Mesangial cell (primary cell): Measurements from ENCODE around the gene OR10Z1. TPM values are rescaled to one million over a fixed set of nuclear protein-coding genes. Genes with fewer than 3 reads are reported as not detected.

ENCODE experiments used
- total RNA-seq: library from RNA; depleted of rRNA; stranded (reverse); fragments of >200 nt; gene quantifications from 2 replicates; pipeline ENCODE4 v1.2.3, GENCODE V29; 2015

OR10Z1 gene, protein sequence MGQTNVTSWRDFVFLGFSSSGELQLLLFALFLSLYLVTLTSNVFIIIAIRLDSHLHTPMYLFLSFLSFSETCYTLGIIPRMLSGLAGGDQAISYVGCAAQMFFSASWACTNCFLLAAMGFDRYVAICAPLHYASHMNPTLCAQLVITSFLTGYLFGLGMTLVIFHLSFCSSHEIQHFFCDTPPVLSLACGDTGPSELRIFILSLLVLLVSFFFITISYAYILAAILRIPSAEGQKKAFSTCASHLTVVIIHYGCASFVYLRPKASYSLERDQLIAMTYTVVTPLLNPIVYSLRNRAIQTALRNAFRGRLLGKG
- not detected in 2 replicates for total RNA-seq

DNA sequence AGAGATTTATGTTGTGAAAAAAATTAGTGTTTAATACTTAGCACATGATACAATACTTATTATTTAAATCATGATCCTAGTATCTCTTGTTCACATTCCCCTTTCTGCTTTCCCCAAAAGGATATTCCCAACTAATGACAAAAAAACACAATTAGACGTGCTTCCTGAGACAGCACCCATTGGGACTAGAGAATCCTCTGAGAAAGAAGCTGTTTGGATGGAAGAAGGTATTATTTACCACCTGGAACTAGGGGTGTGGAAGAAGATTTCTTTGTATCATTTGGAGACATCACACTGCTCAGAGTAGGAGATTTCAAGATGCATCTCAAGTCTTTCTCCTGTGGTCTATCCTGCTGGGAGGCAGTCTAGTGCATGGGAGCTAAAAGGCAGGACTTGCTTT lies at the start of gene OR10Z1:
OR10Z1 (plus strand) TSS at position 301 of the 400 bp plus-strand sequence. CDS start 1,171 bp downstream, outside the sequence.

DNA sequence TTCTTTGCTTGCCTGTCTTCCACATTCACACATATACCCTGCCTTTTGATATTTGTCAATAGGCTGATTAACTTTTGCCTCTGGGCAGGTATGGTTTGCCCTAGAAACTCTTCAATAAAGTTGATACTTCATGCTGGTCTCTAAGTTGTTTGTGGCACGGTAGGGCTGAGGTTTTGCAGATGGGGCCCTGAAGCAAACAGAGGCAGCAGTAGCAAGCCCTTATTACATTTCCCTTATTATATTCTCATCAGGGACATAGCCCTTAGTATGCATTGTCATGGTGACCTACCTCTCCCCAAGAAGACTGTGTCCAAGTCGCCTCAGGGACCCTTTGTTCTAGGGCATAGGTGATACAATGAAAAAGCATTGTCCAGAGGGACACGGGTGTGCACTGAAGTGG lies 34.6 kb upstream of the OR10Z1 start, which contains the start of gene OR6P1:
OR6P1 (minus strand) TSS at position 101 of the 400 bp plus-strand sequence. CDS start 6,976 bp downstream, outside the sequence.

GRCh38 chr1:158579733-158580132 lies 25.3 kb upstream of the OR10Z1 start, which contains the start of gene OR10X1:
Gene OR10X1, minus strand, starts transcription at chr1:158579899. Its CDS starts 0 bp downstream, at chr1:158579899.

Other genes with a start within 250 kb of the OR10Z1 start
- gene OR10T2, start 205.8 kb upstream of the OR10Z1 start, total RNA-seq, result not detected in 2 replicates
- not detected in 2 replicates for gene OR10K2, start 179.0 kb upstream of the OR10Z1 start, total RNA-seq
- not detected in 2 replicates for gene OR10K1, start 143.4 kb upstream of the OR10Z1 start, total RNA-seq
- gene OR10R2, start 133.0 kb upstream of the OR10Z1 start, total RNA-seq, result not detected in 2 replicates
- not detected in 2 replicates for gene OR6Y1, start 50.9 kb upstream of the OR10Z1 start, total RNA-seq
- not detected in 2 replicates for gene OR6P1, start 34.7 kb upstream of the OR10Z1 start, total RNA-seq
- gene OR10X1, start 25.4 kb upstream of the OR10Z1 start, total RNA-seq, result not detected in 2 replicates
- not detected in 2 replicates for gene SPTA1, start 81.4 kb downstream of the OR10Z1 start, total RNA-seq
- gene OR6K2, start 95.4 kb downstream of the OR10Z1 start, total RNA-seq, result not detected in 2 replicates
- gene OR6K3, start 115.5 kb downstream of the OR10Z1 start, total RNA-seq, result not detected in 2 replicates
- not detected in 2 replicates for gene OR6K6, start 149.5 kb downstream of the OR10Z1 start, total RNA-seq
- gene OR6N1, start 166.9 kb downstream of the OR10Z1 start, total RNA-seq, result not detected in 2 replicates
- gene OR6N2, start 175.9 kb downstream of the OR10Z1 start, total RNA-seq, result not detected in 2 replicates
- not detected in 2 replicates for gene MNDA, start 226.1 kb downstream of the OR10Z1 start, total RNA-seq